Effector CD4-positive, alpha-beta T cell (primary cell): ENCODE results near the gene ISCA2.

Experiments
- DNase-seq: peaks from one replicate; pipeline ENCODE4 v3.0.0-alpha.2; 2020

Gene ISCA2

DNA sequence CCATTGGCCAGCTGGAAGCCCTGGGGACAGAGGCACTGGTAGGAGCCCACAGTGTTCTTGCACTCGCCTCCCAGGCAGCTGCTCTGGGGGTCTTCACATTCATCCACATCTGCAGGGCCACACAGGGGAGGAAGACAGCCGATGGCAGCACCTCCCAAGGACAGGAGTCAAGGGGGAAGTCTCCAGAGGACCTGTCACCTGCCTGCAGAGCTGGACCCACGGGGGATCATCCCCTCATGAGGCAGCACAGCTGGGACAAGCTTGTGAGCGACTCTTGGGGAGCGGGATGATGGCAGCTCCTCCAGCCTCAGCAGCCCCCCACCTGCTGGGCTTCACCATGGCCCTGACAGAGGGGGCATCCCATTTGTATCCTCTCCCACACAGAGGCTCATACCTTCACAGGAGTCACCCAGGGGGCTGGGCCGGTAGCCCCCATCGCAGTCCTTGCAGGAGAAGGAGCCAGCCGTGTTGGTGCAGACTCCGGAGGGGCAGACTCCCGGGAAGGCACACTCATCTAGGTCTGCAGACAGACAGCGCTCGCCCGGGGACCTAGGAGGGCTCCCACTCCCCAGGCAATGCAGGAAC lies 15.4 kb downstream of the ISCA2 start:
- DNase-seq = no peak

DNA sequence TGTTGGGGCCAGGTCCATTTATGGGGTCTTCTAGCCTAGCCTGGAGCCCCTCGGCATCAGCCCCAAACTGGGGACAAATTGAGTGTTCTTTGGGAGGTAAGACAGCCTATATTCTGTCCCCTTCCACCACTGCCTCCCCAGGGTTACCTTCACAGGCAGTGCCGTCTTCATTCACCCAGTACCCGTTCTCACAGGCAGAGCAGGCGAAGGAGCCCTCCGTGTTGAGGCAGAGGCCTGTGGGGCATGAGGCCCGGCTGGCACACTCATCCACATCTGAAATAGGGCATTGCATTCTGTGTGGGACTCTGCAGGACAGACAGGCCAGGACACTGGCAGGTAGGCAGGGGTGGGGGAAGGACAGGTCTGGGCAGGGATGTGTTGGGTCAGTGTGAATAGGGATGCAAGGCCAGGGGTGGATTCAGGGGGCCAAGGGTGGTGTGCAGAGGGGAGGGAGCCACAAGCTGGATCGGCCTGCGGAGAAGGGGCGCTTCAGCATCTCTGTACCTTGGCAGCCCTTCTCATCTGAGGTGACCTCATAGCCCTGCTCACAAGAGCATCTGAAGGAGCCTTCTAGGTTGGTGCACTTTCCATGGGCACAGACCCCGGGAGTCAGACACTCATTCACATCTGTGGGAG lies 16.1 kb downstream of the ISCA2 start:
- no peak for DNase-seq

DNA sequence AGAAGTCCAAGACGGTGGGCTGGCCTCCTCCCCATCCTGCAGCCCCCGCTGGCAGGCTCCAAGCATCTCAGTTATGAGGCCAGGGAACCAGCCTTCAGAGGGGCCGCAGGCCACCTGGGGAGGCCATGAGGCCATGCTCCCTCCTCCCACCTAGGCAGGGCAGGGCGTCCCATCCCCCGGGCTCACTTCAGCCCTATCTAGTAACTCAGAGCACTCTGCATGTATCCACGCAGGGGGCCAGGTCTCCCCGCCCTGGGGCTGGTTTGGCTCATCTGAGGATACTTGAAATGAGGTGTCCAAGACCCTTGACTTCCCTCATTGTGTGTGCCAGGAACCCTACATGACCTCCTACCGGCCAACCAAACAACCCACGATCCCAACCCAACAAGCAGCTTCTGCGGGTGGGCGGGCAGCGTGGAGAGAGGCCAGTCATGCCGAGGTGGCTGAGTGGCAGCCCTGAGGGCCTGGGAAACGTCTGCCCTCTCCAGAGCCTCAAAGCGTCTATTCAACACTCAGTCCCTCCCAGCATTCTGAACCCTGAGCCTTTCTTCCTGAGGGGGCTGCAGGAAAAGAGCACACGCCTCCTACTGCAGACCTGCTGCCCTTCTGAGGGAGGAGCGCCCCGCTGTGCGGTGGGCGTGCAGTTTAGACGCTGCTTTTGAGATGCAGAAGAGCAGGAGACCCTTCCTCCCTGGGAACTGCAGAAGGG lies 16.8 kb downstream of the ISCA2 start:
- DNase-seq = no peak

DNA sequence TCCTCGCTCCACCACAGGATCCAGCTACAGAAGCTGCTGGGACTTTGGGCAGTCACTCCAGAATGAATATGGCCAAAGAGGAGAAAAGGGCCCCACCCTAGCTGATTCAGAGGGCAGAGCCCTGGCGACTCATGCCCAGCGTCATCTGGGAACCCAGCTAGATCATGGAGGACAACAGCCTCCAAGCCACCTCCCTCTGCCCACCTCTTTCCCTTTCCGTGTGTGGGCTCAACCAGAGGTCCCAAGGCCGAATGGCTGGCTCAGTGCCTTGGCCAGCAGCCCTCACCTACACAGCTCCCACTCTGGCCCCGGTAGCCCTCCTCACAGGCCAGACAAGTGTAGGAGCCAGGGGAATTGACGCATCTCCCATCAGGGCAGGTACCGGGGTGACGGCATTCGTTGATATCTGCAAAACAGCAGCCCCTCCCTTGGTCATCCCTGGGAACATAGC lies 17.4 kb downstream of the ISCA2 start:
- DNase-seq = no peak

DNA sequence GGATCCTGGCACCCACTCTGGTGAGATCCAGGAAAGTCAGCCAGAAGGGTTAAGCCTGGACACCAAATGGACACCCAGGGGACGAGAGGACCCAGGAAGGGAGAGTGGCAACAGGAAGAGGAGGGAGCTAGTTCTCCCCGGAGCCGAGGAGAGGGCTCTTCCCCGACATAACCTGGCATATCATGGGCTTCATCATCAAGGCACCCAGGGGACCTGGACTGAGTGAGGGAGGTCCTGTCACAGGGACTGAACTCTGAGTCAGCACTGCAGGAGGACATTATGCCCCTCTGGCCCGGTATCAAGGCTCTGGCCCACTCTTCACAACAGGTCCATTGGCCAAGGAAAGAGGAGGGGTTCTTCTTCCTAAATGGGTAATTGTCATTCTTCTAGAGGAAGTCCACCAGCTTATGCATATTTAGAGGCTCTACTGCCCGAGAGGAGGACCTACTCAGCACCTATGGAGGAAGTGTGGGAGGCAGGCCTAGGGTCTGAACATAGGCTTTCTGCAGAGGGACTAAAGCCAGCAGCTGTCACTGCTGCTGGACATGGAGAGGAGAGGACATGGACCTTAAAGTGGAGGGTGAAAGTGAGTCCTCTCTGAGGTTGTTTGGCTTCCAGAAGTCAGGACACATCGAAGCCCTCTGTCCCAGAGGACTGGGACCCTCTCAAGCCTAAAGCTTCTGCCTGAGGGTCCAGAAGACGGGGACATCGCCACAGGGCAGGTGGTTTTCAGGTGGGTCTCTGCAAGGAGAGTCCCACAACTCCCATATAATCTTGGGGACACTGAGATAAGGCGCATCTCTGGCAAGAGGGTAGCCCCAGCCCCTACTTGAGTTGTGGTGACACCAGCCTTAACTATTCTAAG lies 18.6 kb downstream of the ISCA2 start:
- DNase-seq = no peak

DNA sequence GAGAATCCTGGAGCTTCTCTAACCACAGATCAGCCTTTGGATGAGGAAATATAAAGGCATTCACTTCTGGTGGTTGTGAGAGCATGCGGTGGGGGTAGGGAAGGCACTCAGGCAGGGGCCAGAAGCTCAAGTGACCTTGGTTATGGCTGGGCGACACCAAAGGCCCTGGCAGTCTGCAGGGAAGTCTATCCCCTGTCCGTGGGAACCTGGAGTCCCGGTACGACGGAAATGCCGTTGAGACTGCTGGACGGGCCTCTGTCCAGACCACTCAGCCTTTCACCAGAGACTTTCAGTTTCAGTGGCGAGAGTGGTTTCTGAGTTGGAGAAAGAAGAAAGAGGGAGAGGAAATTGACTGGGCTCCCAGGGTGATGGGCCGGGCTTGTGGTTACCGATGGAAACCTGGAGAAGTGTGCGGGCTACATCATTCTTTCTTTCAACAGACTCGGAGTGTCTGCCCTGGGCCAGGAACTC lies 20.9 kb downstream of the ISCA2 start:
- DNase-seq = no peak

DNA sequence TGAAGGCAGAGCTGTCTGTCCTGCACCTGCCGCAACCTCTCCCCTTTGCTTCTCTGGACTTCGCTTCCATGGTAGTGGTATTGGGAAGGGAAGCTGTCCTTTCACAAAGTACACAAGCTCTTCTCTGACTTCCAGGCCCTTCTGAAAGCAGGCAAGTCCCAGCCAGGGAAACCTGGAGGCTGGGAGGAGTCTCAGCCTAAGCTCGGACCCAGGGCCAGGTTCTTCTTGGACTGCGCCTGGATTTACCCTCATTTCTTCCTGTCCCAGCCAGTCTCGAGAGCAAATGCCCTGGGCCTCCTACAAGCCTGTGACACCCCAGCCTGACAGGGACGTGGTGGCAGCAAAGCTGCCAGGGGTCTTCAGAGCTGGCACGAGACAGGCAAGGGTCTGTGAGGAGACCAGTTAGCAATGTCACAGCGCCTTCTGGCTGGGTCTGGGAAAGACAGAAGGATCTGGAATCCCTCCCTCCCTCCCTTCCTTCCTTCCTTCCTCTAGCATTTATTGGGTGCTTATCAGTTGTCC lies 22.4 kb downstream of the ISCA2 start:
- DNase-seq = no peak

DNA sequence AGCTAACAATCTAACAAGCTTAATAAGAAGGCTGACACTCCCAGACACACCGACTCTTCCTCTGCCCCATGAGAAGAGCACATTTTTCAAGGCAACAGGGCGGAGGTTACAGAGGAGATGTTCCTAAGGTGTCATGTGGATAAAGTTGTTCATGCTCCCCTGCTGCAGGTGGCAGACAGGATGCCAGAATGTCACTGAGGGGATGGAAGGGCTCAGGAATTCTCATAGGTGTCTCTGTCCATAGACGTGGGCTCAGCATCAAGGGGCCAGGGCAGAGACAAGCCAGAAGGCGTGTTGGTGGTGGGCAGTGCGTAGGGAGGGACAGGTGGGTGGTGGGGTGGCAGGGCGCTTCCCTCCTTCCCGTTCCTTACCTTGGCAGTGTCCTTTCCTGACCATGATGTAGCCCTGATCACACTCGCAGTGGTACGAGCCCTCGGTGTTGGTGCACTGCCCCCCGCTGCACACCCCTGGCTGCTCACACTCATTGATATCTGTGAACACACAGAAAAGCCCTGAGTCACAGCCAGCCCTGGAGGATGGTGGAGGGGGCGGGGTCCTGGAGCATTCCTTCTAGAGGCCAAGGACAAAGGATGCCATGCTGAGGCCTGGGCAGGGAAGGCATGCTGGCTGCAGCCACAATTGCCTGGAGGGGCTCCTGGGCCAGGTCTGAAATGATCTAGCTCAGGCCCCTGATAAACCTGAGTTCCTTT lies 23.0 kb downstream of the ISCA2 start:
- DNase-seq = no peak

DNA sequence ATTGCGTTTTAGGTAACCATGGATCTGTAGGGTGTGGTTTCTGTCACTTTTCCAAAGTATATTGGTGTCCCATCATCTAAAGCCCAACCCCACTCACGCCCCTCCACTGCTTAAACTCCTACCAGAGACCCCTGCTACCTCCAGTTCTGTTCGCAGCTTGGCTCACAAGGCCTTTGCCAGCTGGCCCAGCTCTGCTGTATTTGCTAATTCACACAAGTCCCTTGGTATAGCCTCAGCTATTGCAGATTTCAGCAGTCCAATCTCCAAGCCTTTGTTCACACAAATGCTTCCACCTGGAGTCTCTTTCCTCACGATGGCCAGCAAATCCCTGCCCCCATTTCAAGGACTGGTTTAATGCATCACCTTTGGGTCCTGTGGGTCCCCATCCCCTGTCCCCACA lies 24.2 kb downstream of the ISCA2 start:
- no peak for DNase-seq

DNA sequence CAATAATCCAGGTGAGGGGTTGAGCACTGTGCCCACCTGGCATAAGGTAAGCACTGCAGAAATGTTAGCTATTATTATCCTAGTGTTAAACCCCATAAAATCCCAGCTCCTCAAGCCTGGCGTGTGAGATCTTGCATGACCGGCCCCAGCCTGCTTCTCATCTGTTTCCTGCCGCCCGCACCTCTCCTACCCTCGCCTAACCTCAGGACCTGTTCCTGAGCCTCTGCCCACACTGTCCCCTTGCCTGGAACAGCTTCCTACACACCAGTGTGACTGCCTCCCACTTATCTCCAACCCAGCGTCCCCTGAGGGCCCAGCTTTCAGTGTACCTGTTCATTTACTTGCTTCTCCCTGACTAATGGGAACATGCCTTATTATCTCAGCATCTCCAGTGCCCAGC lies 24.7 kb downstream of the ISCA2 start:
- no peak for DNase-seq

DNA sequence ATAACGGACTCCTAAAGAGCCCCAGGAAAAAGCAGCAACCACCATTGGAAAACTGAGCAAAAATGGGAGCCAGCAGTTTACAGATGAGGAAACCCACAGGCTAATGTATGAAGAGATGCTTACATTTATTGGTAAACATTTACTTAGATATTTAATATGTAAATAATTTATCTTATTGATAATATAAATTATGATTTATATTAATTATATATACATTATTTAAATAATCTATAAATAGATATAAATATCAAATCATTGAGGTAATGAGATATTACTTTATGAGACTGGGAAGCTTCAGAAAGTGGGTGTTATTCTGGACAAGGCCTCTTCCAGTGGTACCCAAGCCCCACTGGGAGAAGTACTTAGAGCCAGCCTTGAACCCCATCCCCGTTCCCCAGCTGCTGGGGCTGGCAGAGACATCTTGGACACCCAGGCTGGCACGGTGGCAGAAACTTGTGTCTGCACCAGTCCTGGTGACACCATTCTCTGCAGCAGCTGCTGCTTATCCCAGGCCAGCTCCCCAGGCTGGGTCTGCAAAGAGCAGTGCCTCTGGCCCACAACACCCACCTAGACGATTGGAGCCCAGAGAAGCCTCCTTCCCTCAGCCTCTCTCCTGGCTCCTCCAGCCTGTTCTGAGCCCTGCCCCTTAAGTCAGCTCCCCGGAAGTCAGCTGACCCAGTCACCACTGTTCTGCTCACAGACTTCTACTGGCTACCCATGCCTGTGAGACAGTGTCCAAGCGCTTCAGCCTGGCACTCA lies 25.9 kb downstream of the ISCA2 start:
- DNase-seq = no peak

DNA sequence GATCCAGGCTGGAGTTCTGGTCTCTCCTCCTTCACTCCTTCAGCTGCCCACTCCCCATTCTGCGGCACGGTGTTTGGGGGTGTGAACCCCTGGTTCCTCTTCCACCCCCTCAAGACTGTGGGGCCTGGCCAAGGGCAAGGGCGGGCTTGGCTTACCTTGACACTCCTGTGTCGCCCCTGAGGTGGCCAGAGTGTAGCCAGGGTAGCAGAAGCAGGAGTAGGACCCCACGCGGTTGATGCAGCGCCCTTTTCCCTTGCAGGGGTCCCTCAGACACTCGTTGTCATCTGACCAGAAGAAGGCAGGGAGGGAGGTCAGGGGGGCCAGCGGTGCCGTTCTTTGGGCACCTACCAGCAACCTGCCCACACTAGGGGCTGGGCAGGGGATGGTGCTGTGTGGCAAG lies 28.2 kb downstream of the ISCA2 start:
- no peak for DNase-seq

DNA sequence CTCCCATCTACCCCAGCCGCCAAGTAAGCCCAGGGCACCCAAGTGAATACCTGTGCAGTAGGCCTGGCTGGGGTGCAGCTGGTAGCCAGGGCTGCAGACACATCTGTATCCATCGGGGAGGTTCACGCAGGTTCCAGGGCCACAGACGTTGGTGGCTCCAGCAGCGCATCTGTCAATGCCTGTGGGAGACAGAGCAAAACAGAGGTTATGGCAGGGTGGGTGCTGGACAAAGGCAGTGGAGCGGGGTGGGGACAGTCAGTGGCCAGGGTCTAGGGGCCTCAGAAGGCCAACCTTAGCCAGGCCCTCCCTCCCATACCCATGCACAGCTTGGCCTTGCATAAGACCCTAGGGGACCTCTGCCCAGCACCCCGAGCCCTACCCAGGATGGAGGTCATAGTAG lies 29.2 kb downstream of the ISCA2 start:
- no peak for DNase-seq

DNA sequence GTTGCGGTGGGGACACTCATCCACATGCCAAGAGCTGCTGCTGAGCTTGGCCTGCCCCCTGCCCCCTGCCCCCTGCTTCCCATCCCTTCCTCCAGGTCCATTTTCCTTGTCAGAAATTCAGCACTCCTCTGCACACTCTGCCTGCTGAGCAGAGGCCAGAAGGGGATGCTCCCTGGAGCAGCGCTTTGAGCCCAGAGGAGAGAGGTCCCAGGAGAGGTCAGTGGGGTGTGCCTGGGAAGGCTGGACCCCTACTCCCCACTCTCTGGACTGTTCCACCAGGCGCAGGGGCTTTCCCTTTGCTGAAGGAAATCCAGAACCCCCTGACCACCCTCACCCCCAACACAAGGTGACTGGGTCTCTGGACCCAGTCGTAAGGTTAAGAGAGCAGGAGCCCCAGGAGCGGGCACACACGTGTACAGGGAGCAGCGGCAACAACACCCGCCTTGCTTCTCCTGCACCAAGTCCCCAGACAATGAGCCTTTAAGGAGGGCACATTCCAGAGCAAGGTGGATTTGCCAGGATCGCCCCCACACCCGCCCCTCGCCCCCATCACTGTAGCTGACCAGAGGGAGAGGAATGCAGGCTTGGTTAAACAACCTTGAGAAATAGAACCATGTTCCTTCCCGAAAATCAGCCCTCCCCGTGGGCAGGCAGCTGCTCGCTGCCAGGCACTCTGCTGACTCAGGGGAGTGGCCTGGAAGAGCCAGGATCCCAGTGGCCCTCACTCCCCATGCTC lies 30.7 kb downstream of the ISCA2 start:
- DNase-seq = no peak

DNA sequence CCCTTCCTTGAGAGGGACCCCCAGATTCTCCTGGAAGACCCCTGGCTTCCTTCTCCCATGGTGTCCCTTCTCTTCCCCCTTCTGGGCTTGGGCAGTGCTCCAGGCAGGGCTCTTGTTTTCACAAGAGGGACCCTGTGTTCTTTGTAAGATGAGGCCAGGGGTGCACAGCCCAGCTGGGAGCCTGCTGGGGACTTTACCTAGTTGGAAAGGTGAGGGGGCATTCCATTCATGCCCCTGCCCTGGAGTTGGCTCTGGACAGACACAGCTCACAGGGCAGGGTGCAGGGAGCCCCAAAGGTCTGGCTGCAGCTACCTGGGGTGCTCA lies 31.2 kb downstream of the ISCA2 start:
- DNase-seq = no peak

DNA sequence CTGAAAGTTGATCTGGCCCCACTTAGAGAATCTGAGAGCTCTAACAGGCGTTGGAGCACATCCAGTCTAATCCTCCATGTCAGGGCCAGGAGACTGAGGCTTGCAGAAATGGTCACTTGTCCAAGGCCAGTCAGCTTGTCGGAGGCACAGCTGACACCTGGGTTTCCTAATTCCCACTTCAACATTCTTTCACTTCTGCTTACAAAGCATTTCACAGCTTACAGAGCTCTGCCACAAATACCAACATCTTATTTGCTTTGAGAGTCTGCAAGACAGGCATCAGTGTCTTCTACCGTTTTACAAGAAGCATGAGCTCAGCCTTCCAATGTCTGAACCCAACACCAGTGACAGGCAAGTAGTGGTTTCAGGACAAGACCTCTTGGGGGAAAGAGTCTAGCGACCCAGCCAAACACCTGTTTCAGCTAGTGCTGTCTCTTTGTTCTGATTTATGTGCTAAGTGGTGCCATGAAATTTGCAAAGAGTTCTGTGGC lies 31.8 kb downstream of the ISCA2 start:
- DNase-seq = no peak

DNA sequence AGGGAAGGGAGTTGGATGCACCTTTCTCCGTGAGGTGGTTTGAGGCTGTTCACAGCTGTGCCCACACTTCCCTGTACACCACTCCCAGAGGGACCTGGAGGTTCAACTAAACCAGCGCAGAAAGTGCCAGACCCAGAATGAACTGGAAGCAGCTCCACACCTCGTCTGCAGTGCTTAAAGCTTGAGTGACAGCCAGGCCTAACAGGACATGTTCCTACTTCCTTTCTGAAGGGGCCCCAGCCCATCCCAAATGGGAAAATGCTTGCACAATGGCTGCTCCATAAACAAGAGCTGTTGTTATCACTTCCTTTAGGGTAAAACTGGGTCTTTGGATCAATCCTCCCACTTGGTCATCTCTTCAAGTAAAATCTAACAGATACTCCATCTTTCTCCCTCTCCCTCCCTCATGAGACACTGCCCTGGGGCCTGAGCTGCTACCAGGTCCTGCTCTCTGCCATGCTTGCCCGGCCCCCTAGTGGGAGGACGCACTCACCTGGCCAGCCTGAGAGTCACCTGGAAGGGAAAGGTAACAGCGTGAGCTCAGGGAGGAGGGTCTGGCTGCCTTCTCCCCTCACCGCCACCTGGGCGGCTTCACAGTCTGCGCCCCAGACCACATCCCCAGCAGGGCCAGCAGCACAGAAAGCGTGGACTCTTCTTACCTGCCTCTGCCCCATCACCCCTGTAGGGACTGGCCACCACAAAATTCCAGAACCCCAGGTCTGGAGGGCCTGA lies 33.5 kb downstream of the ISCA2 start:
- DNase-seq = no peak

DNA sequence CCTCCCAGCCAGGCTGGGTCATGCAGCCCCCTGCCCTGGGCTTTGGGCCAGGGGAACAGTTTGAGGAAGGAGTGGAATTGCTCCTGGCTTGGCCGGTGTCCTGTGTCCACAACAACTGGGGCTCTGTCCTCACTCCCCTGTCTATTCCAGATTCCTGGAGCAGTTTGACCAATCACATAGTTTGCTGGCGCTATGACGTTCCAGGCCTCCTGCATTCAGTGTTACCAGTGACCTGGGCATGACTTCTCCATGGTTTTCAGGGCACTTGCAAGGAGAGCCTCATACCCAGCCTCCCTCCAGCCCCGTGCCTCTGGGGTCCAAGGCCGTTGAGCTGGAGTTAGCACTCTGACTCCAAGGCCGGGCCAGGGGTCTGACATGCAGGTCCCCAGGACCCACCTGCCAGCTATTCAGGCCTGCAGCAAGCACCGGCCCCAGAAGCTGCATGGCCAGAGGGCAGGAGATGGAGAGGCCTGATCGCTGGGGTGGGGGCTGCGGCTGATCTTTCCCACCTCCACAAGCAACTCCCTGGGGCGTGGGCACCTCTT lies 34.2 kb downstream of the ISCA2 start:
- DNase-seq = no peak

DNA sequence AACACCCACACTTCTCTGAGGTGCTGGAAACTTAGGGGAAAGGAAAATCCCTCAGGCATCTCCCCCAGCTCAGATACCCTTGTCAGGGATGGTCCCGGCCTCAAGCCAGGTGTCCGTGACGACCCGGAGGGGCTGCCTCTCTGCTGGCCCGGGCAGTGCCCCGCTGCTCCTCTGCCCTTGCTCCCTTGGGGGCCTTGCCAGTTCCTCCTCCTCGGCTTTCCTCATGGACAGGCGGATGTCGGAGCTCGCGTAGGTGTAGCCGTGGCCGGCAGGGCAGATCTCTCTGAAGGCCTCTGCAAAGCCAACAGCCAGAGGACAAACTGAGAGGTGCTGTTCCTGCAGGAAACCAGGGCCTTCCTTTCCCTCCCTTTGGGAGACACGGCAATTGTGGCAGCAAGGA lies 34.8 kb downstream of the ISCA2 start:
- DNase-seq = no peak

DNA sequence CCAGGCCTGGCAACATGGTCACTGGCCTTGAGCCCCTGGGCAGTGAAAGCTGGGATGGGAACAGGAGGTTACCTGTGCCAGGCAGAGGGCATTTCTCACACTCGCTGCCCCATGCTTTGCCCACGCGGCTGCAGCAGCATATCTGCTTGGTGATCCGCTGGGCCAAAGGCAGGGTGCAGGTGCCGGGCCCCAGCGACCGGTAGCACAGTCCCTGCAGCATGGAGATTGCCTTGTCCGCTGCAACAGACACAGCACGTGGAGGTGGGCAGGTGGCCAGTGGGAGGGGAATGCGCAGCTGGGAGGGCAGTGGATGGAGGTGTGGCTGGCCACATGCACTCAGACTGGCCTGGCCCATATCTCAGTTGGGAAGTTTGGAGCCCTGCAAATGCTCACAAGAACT lies 35.3 kb downstream of the ISCA2 start:
- no peak for DNase-seq
